Neuronal stem cell (in vitro differentiated cells): ENCODE results near the gene CFAP20.
"Not testable (repeated sequence)": the region's sequence is repeated elsewhere in the genome, so short reads cannot be mapped to it uniquely, and the experiment has no call there.

Experiments
- DNase-seq: peaks from one replicate; pipeline ENCODE4 v3.0.0-alpha.2; 2013; ENCODE audit warnings: low spot score
- H2AFZ ChIP-seq: one replicate; pipeline ENCODE4 v1.6.1; 2013; ENCODE audit warnings: mild to moderate bottlenecking, low read length, inconsistent platforms
- H2AK5ac ChIP-seq: 2 replicates; pipeline ENCODE4 v1.6.1; 2013; ENCODE audit warnings: low read depth, mild to moderate bottlenecking, inconsistent platforms, low read length, moderate library complexity, mixed read lengths
- H2BK120ac ChIP-seq: 2 replicates; pipeline ENCODE4 v1.6.1; 2013; ENCODE audit warnings: low read depth, mild to moderate bottlenecking, inconsistent platforms, low read length, moderate library complexity, mixed read lengths
- H2BK12ac ChIP-seq: one replicate; pipeline ENCODE4 v1.6.1; 2013; ENCODE audit warnings: low read length, inconsistent platforms
- H2BK15ac ChIP-seq: 2 replicates; pipeline ENCODE4 v1.6.1; 2013; ENCODE audit warnings: mild to moderate bottlenecking, low read length, inconsistent platforms, mixed read lengths
- H2BK5ac ChIP-seq: one replicate; pipeline ENCODE4 v1.6.1; 2013; ENCODE audit warnings: inconsistent platforms, mild to moderate bottlenecking, low read length, moderate library complexity
- H3K14ac ChIP-seq: one replicate; pipeline ENCODE4 v1.6.1; 2013; ENCODE audit warnings: low read length, inconsistent platforms
- H3K18ac ChIP-seq: 2 replicates; pipeline ENCODE4 v1.6.1; 2013; ENCODE audit warnings: low read length, inconsistent platforms
- H3K23ac ChIP-seq: 2 replicates; pipeline ENCODE4 v1.6.1; 2013; ENCODE audit warnings: low read depth, mild to moderate bottlenecking, mixed read lengths, low read length, inconsistent platforms; ENCODE audit not compliant: poor library complexity
- H3K27ac ChIP-seq: replicated peaks from 3 replicates; pipeline ENCODE4 v1.5.1; 2013; ENCODE audit warnings: low read length, inconsistent platforms
- H3K27me3 ChIP-seq, 3 experiments: 2 replicates each; pipeline ENCODE4 v1.6.1; 2013; ENCODE audit warnings: low read length in 3 of 3, mild to moderate bottlenecking in 2 of 3, inconsistent platforms in 1 of 3, low read depth in 1 of 3, mixed read lengths in 1 of 3, moderate library complexity in 1 of 3; ENCODE audit not compliant: control insufficient read depth in 3 of 3, insufficient read depth in 3 of 3
- H3K36me3 ChIP-seq, 2 donors: replicated peaks in 1 of 2; 2 replicates each; pipeline ENCODE4 v1.6.1; 2013; ENCODE audit warnings: low read length in 2 of 2; ENCODE audit not compliant: control insufficient read depth in 2 of 2, insufficient read depth in 2 of 2
- H3K4ac ChIP-seq: 2 replicates; pipeline ENCODE4 v1.6.1; 2013; ENCODE audit warnings: inconsistent platforms, mild to moderate bottlenecking, low read length, moderate library complexity
- H3K4me1 ChIP-seq, 2 donors: 1 replicate in 1 of 2; 2 replicates in 1 of 2; pipeline ENCODE4 v1.6.1; 2013; ENCODE audit warnings: low read length in 2 of 2, low read depth in 1 of 2; ENCODE audit not compliant: control insufficient read depth in 2 of 2, insufficient read depth in 1 of 2
- H3K4me2 ChIP-seq: one replicate; pipeline ENCODE4 v1.6.1; 2013; ENCODE audit warnings: mild to moderate bottlenecking, low read length, inconsistent platforms; ENCODE audit not compliant: insufficient read depth, poor library complexity, severe bottlenecking
- H3K4me3 ChIP-seq, 2 donors: 2 replicates each; pipeline ENCODE4 v1.5.1; 2013; ENCODE audit warnings: low read length in 2 of 2, mild to moderate bottlenecking in 2 of 2, inconsistent platforms in 1 of 2, moderate library complexity in 1 of 2
- H3K79me1 ChIP-seq: one replicate; pipeline ENCODE4 v1.6.1; 2013; ENCODE audit warnings: low read depth, mild to moderate bottlenecking, inconsistent platforms, low read length, moderate library complexity
- H3K9ac ChIP-seq: one replicate; pipeline ENCODE4 v1.6.1; 2013; ENCODE audit warnings: mild to moderate bottlenecking, low read depth, low read length, inconsistent platforms; ENCODE audit not compliant: poor library complexity
- H3K9me3 ChIP-seq, 2 donors: replicated peaks in 1 of 2; 2 replicates each; pipeline versions ENCODE3 to v1.6.1; 2013; ENCODE audit warnings: low read length in 2 of 2, mild to moderate bottlenecking in 2 of 2, inconsistent platforms in 1 of 2, low read depth in 1 of 2, mixed read lengths in 1 of 2, moderate library complexity in 1 of 2; ENCODE audit not compliant: control insufficient read depth in 2 of 2, insufficient read depth in 1 of 2
- H4K8ac ChIP-seq: one replicate; pipeline ENCODE4 v1.6.1; 2013; ENCODE audit warnings: low read depth, mild to moderate bottlenecking, inconsistent platforms, low read length, moderate library complexity
- H4K91ac ChIP-seq: one replicate; pipeline ENCODE4 v1.6.1; 2013; ENCODE audit warnings: low read length, low read depth, mild to moderate bottlenecking, inconsistent platforms; ENCODE audit not compliant: poor library complexity
- WGBS, 2 donors: extraction: QIAGEN DNeasy Blood & Tissue Kit; methylation state at CpG; one replicate each; pipeline ENCODE4 v1.1.7; 2013; ENCODE audit warnings: missing lambda C conversion rate in 2 of 2, mixed read lengths in 1 of 2; ENCODE audit not compliant: insufficient read length in 2 of 2, insufficient replicate concordance in 1 of 2; ENCODE audit errors: extremely low coverage in 2 of 2; 5-methylcytosine and 5-hydroxymethylcytosine counted together

CFAP20 gene

DNA sequence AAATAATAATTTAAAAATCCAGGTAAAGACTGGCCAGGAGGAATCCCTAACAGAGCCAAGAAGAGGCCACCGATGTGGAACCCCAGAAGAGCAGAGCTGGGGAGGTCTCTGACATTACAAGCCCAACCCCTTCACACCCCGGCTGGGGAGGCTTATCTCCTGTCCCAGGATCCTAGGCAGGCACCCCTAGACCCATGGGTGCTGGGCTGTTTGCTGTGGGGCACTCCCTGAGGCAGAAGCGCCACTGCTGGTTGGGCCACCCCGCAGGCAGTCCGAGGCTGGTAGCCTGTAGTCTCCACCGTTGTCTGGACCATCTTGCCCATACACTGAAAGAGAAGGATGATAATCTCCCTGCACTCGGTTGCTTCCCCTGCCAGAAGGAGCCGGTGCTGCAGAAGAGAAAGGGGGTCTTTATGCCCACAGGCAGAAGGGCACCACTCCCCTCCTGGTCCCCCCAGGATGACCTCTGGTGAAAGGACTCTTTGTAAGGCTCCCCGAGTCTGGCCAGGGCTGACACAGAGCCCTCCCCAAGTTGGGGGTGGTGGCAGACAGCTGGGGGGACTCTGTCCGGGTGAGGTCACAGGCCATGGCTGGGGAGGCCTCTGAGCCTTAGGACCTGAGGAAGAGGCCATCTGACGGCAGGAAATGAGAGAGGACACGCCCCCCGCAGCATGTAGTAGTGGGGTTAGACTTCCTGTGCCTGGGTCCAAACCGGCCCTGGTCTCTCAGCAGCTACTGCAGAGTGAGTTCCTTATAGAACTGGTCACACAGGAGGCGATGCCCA is 34.2 kb downstream of the CFAP20 start:
- Histone ChIP-seq H3K4ac (no peak overlapping the region), H4K8ac (peak overlapping the region; percentile 65), H3K18ac (peak overlapping the region; percentile 57), H2BK15ac (peak overlapping the region; percentile 67), H3K4me3 (no peak overlapping the region), H3K14ac (peak overlapping the region; percentile 38), H2BK5ac (peak overlapping the region; percentile 93), H3K27me3 (peaks cover 0 to 17% (median 0%) of the 10 kb centered on the region in 3 experiments), H3K36me3 (no peaks in the 10 kb centered on the region), H2AK5ac (peak overlapping the region; percentile 75), H3K27ac (no peak overlapping the region), H2AFZ (peak overlapping the region; percentile 54), H4K91ac (no peak overlapping the region), H2BK120ac (no peak overlapping the region), H3K9ac (no peak overlapping the region), H3K4me2 (no peak overlapping the region), H2BK12ac (peak overlapping the region; percentile 41), H3K79me1 (peaks cover 2% of the 10 kb centered on the region), H3K4me1 (peaks cover 4 to 17% of the 10 kb centered on the region in 2 donors), H3K23ac (peak overlapping the region; percentile 55), H3K9me3 (no peaks in the 10 kb centered on the region)
- no peak for DNase-seq
- no CpG with 5 or more reads among the region's 15 CpGs for WGBS, 2 donors

DNA sequence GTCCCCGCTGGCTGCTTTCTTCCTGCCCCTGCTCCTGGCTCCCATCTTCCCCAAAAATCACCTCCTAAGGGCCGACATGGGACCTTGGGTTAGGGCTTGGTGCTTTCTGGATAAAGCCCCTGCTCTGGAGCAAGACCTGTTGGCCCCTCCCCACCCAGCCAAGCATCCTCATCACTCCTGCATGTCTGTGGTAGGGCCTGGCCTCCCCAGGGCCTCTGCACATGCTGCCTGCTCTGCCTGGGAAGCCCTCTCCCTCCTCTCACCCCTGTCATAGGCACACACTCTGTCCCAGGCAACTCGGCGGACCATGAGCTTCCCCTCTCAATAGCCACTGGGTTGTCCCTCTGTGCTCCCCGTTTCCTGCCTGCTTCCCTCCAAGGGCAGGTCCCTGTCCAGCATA is 35.2 kb downstream of the CFAP20 start:
- Histone ChIP-seq H3K9ac (peak overlapping the region; percentile 57), H4K91ac (no peak overlapping the region), H3K79me1 (peaks cover 2% of the 10 kb centered on the region), H4K8ac (no peak overlapping the region), H3K18ac (no peak overlapping the region), H3K36me3 (no peaks in the 10 kb centered on the region), H3K23ac (peak overlapping the region; percentile 1), H2BK12ac (no peak overlapping the region), H3K4ac (no peak overlapping the region), H3K4me2 (no peak overlapping the region), H3K4me1 (peaks cover 3 to 12% of the 10 kb centered on the region in 2 donors), H3K27me3 (peaks cover 0 to 11% (median 0%) of the 10 kb centered on the region in 3 experiments), H3K9me3 (no peaks in the 10 kb centered on the region), H3K14ac (no peak overlapping the region), H3K4me3 (no peak overlapping the region), H2AFZ (no peak overlapping the region), H2BK5ac (no peak overlapping the region), H2BK15ac (no peak overlapping the region), H2AK5ac (peak overlapping the region; percentile 47), H2BK120ac (no peak overlapping the region), H3K27ac (no peak overlapping the region)
- DNase-seq: no peak
- WGBS, 2 donors: no CpG with 5 or more reads among the region's 5 CpGs

- no CpG with 5 or more reads among the region's 3 CpGs for WGBS, 2 donors
- H4K91ac ChIP-seq, H3K27me3 ChIP-seq, H3K9ac ChIP-seq, H2BK120ac ChIP-seq, H2BK15ac ChIP-seq, H3K9me3 ChIP-seq, H3K18ac ChIP-seq, H3K23ac ChIP-seq, H3K14ac ChIP-seq, H2AFZ ChIP-seq, H3K27ac ChIP-seq, DNase-seq, H3K4ac ChIP-seq, H4K8ac ChIP-seq, H3K36me3 ChIP-seq, H3K79me1 ChIP-seq, H2BK12ac ChIP-seq, H2BK5ac ChIP-seq, H3K4me3 ChIP-seq, H3K4me2 ChIP-seq, H2AK5ac ChIP-seq: not testable (repeated sequence)
- peaks cover 0 to 12% of the 10 kb centered on the region in 2 donors for H3K4me1 ChIP-seq
Measured at GRCh38 chr16:58090396-58090795, 38.8 kb downstream of the CFAP20 start.

GRCh38 chr16:58088091-58088490 is 41.1 kb downstream of the CFAP20 start:
- H2BK12ac ChIP-seq: no peak overlapping the region
- H3K14ac ChIP-seq: no peak overlapping the region
- H3K18ac ChIP-seq: peak overlapping the region; percentile 31
- peaks cover 0 to 8% of the 10 kb centered on the region in 2 donors for H3K9me3 ChIP-seq
- DNase-seq: no peak
- H3K9ac ChIP-seq: peak overlapping the region; percentile 73
- H2AK5ac ChIP-seq: no peak overlapping the region
- no peak overlapping the region for H3K4ac ChIP-seq
- H3K27me3 ChIP-seq: peaks cover 0 to 6% (median 0%) of the 10 kb centered on the region in 3 experiments
- peak overlapping the region; percentile 13 for H2BK120ac ChIP-seq
- H4K8ac ChIP-seq: no peak overlapping the region
- peaks cover 0 to 12% of the 10 kb centered on the region in 2 donors for H3K4me1 ChIP-seq
- H2BK5ac ChIP-seq: no peak overlapping the region
- H3K79me1 ChIP-seq: no peaks in the 10 kb centered on the region
- H3K27ac ChIP-seq: no peak overlapping the region
- no peak overlapping the region for H3K4me3 ChIP-seq
- H3K4me2 ChIP-seq: no peak overlapping the region
- H2BK15ac ChIP-seq: peak overlapping the region; percentile 23
- no peak overlapping the region for H2AFZ ChIP-seq
- no CpG with 5 or more reads among the region's 9 CpGs for WGBS, 2 donors
- peak overlapping the region; percentile 8 for H3K23ac ChIP-seq
- no peaks in the 10 kb centered on the region for H3K36me3 ChIP-seq
- H4K91ac ChIP-seq: no peak overlapping the region
